ENCODE data around the gene DAP.

Gene DAP

DNA sequence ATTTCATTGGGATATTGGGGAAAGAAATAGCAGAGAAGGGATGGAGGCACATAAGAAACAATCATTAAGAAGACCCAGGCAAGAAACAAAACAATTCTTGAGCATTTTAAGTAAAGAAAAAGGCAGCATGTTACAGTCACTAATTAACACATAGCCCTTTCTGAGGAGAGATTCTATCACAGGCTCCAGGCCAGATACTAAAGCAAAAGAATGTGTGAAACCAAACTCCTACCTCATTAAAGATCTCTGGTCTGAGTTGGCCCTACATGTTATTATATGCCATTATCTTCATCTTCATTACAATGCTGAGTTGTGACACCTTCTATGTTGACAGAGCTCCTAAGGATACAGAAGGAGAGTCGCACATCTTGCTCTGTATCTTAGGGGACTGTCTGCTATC, 37.5 kb downstream of the DAP start:
- TF ChIP-seq TAF1 (IDR thresholded peaks at IDR 0.05; ENCODE audit: borderline replicate concordance, insufficient read depth, low read length) (no peak), POLR2AphosphoS5 (IDR thresholded peaks at IDR 0.05; ENCODE audit: low read depth, low read length) (no peak), FOXP2 (optimal IDR thresholded peaks at IDR 0.05; ENCODE audit: borderline replicate concordance, extremely low read depth, extremely low read length, insufficient read depth) (no peak), SIN3A (IDR thresholded peaks at IDR 0.05; ENCODE audit: borderline replicate concordance, insufficient read depth, low read length) (no peak)
- TF ChIP-seq, protein P1, sequence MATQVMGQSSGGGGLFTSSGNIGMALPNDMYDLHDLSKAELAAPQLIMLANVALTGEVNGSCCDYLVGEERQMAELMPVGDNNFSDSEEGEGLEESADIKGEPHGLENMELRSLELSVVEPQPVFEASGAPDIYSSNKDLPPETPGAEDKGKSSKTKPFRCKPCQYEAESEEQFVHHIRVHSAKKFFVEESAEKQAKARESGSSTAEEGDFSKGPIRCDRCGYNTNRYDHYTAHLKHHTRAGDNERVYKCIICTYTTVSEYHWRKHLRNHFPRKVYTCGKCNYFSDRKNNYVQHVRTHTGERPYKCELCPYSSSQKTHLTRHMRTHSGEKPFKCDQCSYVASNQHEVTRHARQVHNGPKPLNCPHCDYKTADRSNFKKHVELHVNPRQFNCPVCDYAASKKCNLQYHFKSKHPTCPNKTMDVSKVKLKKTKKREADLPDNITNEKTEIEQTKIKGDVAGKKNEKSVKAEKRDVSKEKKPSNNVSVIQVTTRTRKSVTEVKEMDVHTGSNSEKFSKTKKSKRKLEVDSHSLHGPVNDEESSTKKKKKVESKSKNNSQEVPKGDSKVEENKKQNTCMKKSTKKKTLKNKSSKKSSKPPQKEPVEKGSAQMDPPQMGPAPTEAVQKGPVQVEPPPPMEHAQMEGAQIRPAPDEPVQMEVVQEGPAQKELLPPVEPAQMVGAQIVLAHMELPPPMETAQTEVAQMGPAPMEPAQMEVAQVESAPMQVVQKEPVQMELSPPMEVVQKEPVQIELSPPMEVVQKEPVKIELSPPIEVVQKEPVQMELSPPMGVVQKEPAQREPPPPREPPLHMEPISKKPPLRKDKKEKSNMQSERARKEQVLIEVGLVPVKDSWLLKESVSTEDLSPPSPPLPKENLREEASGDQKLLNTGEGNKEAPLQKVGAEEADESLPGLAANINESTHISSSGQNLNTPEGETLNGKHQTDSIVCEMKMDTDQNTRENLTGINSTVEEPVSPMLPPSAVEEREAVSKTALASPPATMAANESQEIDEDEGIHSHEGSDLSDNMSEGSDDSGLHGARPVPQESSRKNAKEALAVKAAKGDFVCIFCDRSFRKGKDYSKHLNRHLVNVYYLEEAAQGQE (IDR thresholded peaks at IDR 0.05; ENCODE audit: insufficient read depth in 1 of 2, low read depth in 2 of 2, low read length in 2 of 2) = no peak

DNA sequence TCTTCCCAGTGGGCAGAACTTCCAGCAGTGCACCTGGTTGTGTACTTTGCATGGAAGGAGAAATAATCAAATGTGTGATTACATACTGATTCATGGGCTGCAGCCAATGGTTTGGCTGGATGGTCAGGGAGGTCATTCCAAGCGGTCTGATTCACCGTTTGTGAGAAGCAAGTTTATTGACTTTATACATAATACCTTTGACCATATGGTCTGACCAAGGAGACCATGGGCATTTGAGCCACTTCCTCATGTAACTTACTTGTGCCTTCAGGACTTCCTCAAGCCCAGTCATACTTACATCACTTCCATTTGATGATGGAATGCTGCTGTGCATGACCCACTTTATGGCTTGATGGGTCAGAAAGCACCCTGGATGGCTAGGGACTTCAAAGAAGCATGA, 41.1 kb downstream of the DAP start:
- TF ChIP-seq SIN3A (IDR thresholded peaks at IDR 0.05; ENCODE audit: borderline replicate concordance, insufficient read depth, low read length) = no peak
- no peak for TF ChIP-seq POLR2AphosphoS5 (IDR thresholded peaks at IDR 0.05; ENCODE audit: low read depth, low read length)
- TF ChIP-seq TAF1 (IDR thresholded peaks at IDR 0.05; ENCODE audit: borderline replicate concordance, insufficient read depth, low read length) = no peak
- no peak for TF ChIP-seq FOXP2 (optimal IDR thresholded peaks at IDR 0.05; ENCODE audit: borderline replicate concordance, extremely low read depth, extremely low read length, insufficient read depth)
- TF ChIP-seq, protein P1 (IDR thresholded peaks at IDR 0.05; ENCODE audit: insufficient read depth in 1 of 2, low read depth in 2 of 2, low read length in 2 of 2) = no peak

DNA sequence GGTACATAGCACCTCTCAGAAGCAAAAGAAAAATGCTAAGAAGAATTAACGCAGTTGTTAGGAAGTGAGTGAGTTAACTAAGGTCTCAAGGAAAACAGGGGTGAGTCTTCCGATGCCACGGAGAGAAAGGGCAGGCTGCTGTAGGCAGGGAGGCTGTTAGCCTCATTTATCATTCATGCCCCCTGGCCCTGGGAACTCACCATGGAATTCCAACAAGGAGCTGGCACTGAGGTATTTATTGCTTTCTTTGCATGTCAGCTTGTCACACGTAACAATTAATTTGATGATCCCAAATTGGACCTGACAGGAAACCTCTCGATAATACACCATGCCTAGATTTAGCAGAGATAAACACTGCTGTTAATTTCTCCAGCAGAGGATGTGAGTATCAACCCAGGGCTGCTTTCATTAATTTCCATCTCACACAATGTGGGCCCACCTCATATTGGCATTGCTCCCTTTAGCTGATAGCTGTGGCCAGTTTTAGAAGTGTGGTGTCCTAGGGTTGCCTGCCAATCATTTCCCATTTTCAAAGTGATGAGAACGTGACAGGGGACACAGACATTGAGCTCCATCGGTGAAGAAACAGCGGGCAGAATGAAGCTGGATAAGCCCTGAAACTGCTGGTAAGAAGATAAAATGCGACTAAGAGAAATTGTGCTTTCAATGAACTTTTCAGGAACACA, 45.3 kb downstream of the DAP start:
- TF ChIP-seq, protein P1 (IDR thresholded peaks at IDR 0.05; ENCODE audit: insufficient read depth in 1 of 2, low read depth in 2 of 2, low read length in 2 of 2) = no peak
- TF ChIP-seq POLR2AphosphoS5 (IDR thresholded peaks at IDR 0.05; ENCODE audit: low read depth, low read length) (no peak), TAF1 (IDR thresholded peaks at IDR 0.05; ENCODE audit: borderline replicate concordance, insufficient read depth, low read length) (no peak), SIN3A (IDR thresholded peaks at IDR 0.05; ENCODE audit: borderline replicate concordance, insufficient read depth, low read length) (no peak), FOXP2 (optimal IDR thresholded peaks at IDR 0.05; ENCODE audit: borderline replicate concordance, extremely low read depth, extremely low read length, insufficient read depth) (no peak)

DNA sequence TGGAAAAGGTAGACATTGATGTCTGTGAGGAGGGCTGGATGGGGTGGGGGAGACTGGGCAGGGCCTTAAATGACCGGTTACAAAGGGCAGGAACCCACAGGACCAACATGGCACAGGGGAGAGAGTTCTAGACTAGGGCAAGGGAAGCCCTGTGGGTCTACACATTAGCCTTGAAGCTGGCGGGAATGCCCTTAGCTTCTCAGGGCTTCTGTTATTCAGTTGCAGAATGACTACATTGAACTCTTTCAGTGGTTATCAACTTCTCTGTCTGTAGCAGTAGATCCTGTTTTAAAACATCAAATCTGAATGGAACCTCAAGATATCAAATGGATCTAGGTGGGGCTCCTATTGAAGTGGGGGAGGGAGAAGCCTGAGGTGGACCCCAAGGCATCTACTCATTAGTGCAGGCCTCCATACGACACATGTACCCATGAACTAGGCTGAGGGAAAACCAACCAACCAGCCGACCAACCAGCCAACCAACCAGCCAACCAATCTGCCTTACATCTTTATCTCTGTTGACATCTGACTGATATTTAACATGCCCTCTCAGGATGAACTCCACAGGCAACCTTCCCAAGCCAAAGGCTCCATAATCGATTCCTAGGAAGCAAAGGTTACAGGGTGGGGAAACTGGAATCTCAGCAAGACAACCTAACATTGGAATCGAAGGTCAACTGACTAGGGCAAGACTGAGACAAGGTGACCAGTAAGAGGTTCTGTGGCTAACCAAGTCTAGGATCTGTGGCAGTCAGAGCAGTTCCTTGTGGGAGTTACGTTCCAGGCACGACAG, 48.3 kb downstream of the DAP start:
- no peak for TF ChIP-seq TAF1 (IDR thresholded peaks at IDR 0.05; ENCODE audit: borderline replicate concordance, insufficient read depth, low read length)
- no peak for TF ChIP-seq POLR2AphosphoS5 (IDR thresholded peaks at IDR 0.05; ENCODE audit: low read depth, low read length)
- TF ChIP-seq, protein P1 (IDR thresholded peaks at IDR 0.05; ENCODE audit: insufficient read depth in 1 of 2, low read depth in 2 of 2, low read length in 2 of 2) = no peak
- TF ChIP-seq SIN3A (IDR thresholded peaks at IDR 0.05; ENCODE audit: borderline replicate concordance, insufficient read depth, low read length) = no peak
- no peak for TF ChIP-seq FOXP2 (optimal IDR thresholded peaks at IDR 0.05; ENCODE audit: borderline replicate concordance, extremely low read depth, extremely low read length, insufficient read depth)
